ENCODE results near the gene MANBA.

- no peak for TF ChIP-seq POLR2A (IDR thresholded peaks at IDR 0.05)
- TF ChIP-seq, protein P1, sequence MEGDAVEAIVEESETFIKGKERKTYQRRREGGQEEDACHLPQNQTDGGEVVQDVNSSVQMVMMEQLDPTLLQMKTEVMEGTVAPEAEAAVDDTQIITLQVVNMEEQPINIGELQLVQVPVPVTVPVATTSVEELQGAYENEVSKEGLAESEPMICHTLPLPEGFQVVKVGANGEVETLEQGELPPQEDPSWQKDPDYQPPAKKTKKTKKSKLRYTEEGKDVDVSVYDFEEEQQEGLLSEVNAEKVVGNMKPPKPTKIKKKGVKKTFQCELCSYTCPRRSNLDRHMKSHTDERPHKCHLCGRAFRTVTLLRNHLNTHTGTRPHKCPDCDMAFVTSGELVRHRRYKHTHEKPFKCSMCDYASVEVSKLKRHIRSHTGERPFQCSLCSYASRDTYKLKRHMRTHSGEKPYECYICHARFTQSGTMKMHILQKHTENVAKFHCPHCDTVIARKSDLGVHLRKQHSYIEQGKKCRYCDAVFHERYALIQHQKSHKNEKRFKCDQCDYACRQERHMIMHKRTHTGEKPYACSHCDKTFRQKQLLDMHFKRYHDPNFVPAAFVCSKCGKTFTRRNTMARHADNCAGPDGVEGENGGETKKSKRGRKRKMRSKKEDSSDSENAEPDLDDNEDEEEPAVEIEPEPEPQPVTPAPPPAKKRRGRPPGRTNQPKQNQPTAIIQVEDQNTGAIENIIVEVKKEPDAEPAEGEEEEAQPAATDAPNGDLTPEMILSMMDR (IDR thresholded peaks at IDR 0.05) = no peak
These were observed 46.6 kb upstream of the MANBA start for GRCh38 chr4:102807345-102807744.
